Endothelial cell of umbilical vein (primary cell): ENCODE results near the gene ABT1. TPM values are rescaled to one million over a fixed set of nuclear protein-coding genes. Genes with fewer than 3 reads are reported as not detected.
"Not testable (repeated sequence)": the region's sequence is repeated elsewhere in the genome, so short reads cannot be mapped to it uniquely, and the experiment has no call there.

Source experiments
- Bru-seq: library from RNA; stranded (reverse); fragments of 400-500 nt; gene quantifications from one replicate; lab custom pipeline; 2021; lab: Mats Ljungman, UMichigan
- BruChase-seq, 2 experiments: library from RNA; stranded (reverse); fragments of 400-500 nt; gene quantifications; one replicate each; lab custom pipeline; 2021; lab: Mats Ljungman, UMichigan
- BruUV-seq: library from RNA; stranded (reverse); fragments of 400-500 nt; replicated peaks from 2 replicates; lab custom pipeline; 2021; lab: Mats Ljungman, UMichigan
- CTCF ChIA-PET: fragments of 300-600, 350-600 bp; sonication (Branson Sonifier 250); formaldehyde crosslinking; loops from one replicate; lab custom pipeline; 2021; ENCODE audit warnings: antibody characterized with exemption, inconsistent platforms; lab: Charles Lee
- POLR2A ChIA-PET: fragments of 300-600, 350-600 bp; sonication (Branson Sonifier 250); formaldehyde crosslinking; loops from one replicate; lab custom pipeline; 2021; ENCODE audit warnings: antibody characterized with exemption, inconsistent platforms; lab: Charles Lee
- DNase-seq: peaks from one replicate; pipeline ENCODE4 v3.0.0-alpha.2; 2011; ENCODE audit warnings: low read depth, low spot score
- FAIRE-seq: peaks from 2 replicates; lab custom pipeline; 2011; peaks lifted over from hg19 to GRCh38; lab: Jason Lieb, UNC
- H2AFZ ChIP-seq: 2 replicates; pipeline ENCODE4 v1.6.0; 2012; ENCODE audit warnings: low read depth, low read length, control low read depth, inconsistent platforms
- H3K27ac ChIP-seq: 2 replicates; pipeline ENCODE4 v1.5.1; 2011; ENCODE audit warnings: low read depth, mild to moderate bottlenecking, control low read depth, low read length, moderate library complexity; ENCODE audit not compliant: insufficient read depth
- H3K27me3 ChIP-seq, 2 experiments: 2 replicates each; pipeline versions ENCODE4 v1.6.0 to v1.6.1; 2011; ENCODE audit warnings: low read length in 2 of 2, mixed read lengths in 1 of 2; ENCODE audit not compliant: control insufficient read depth in 2 of 2, insufficient read depth in 2 of 2
- H3K36me3 ChIP-seq, 2 experiments: 2 replicates in 1 of 2; 3 replicates in 1 of 2; pipeline ENCODE4 v1.5.1; 2011; ENCODE audit warnings: low read length in 2 of 2, mild to moderate bottlenecking in 1 of 2, moderate library complexity in 1 of 2; ENCODE audit not compliant: control insufficient read depth in 2 of 2, insufficient read depth in 2 of 2; ENCODE audit errors: extremely low read depth in 1 of 2
- H3K4me1 ChIP-seq: 3 replicates; pipeline ENCODE4 v1.5.1; 2011; ENCODE audit warnings: mild to moderate bottlenecking, low read length; ENCODE audit not compliant: control insufficient read depth, insufficient read depth; ENCODE audit errors: extremely low read depth
- H3K4me2 ChIP-seq: 2 replicates; pipeline ENCODE4 v1.6.1; 2011; ENCODE audit warnings: low read length, control low read depth, mixed read lengths; ENCODE audit not compliant: insufficient read depth
- H3K4me3 ChIP-seq, 3 experiments: fragments of 200-600 bp in 1 of 3; sonication (generic), shearing (Covaris generic) in 1 of 3; replicated peaks in 1 of 3; 2 replicates each; pipeline ENCODE4 v1.5.1; 2011 to 2016; ENCODE audit warnings: control low read depth in 3 of 3, low read length in 3 of 3, mild to moderate bottlenecking in 2 of 3, inconsistent platforms in 1 of 3, low read depth in 1 of 3, moderate library complexity in 1 of 3; ENCODE audit not compliant: insufficient read depth in 1 of 3
- H3K79me2 ChIP-seq: 2 replicates; pipeline ENCODE4 v1.6.0; 2012; ENCODE audit warnings: low read length, inconsistent platforms; ENCODE audit not compliant: control insufficient read depth, insufficient read depth
- H3K9ac ChIP-seq: replicated peaks from 2 replicates; pipeline ENCODE3; 2011; ENCODE audit warnings: low read length, control low read depth; ENCODE audit not compliant: insufficient read depth; ENCODE audit errors: extremely low read depth
- H3K9me1 ChIP-seq: replicated peaks from 3 replicates; pipeline ENCODE4 v1.6.0; 2011; ENCODE audit warnings: mild to moderate bottlenecking, low read length; ENCODE audit not compliant: control insufficient read depth, insufficient read depth; ENCODE audit errors: extremely low read depth
- H3K9me3 ChIP-seq: replicated peaks from 2 replicates; pipeline ENCODE4 v1.5.1; 2012; ENCODE audit warnings: low read length, inconsistent platforms; ENCODE audit not compliant: control insufficient read depth, insufficient read depth
- H4K20me1 ChIP-seq: replicated peaks from 2 replicates; pipeline ENCODE3; 2011; ENCODE audit warnings: mild to moderate bottlenecking, low read length; ENCODE audit not compliant: control insufficient read depth, insufficient read depth; ENCODE audit errors: extremely low read depth
- EZH2 ChIP-seq: IDR thresholded peaks from 2 replicates; pipeline ENCODE4 v1.6.1; 2012; ENCODE audit warnings: borderline replicate concordance, low read depth, mild to moderate bottlenecking, moderate library complexity, low read length, inconsistent platforms; ENCODE audit not compliant: severe bottlenecking
- FOS ChIP-seq: IDR thresholded peaks from 2 replicates; pipeline ENCODE4 v1.6.1; 2011; ENCODE audit warnings: mild to moderate bottlenecking, low read length, moderate library complexity, borderline replicate concordance; ENCODE audit not compliant: insufficient read depth
- GATA2 ChIP-seq: IDR thresholded peaks from 2 replicates; pipeline ENCODE4 v1.7.0; 2011; ENCODE audit warnings: low read depth, mild to moderate bottlenecking, moderate library complexity, mixed read lengths, low read length; ENCODE audit not compliant: insufficient read length, insufficient read depth
- JUN ChIP-seq: IDR thresholded peaks from 2 replicates; pipeline ENCODE4 v1.6.1; 2011; ENCODE audit warnings: borderline replicate concordance, low read depth; ENCODE audit not compliant: insufficient read length, insufficient read depth
- MAX ChIP-seq: IDR thresholded peaks from 2 replicates; pipeline ENCODE4 v1.6.1; 2011; ENCODE audit not compliant: insufficient read depth, insufficient read length
- MYC ChIP-seq: IDR thresholded peaks from one replicate; pipeline ENCODE4 v1.6.1; 2011; ENCODE audit warnings: mild to moderate bottlenecking, low read depth, low read length
- POLR2A ChIP-seq: IDR thresholded peaks from 2 replicates; pipeline ENCODE4 v1.6.1; 2012; ENCODE audit warnings: low read depth, mild to moderate bottlenecking, control low read depth, low read length
- POLR2AphosphoS5 ChIP-seq: IDR thresholded peaks from 2 replicates; pipeline ENCODE4 v1.6.1; 2012; ENCODE audit warnings: low read depth, mild to moderate bottlenecking, control low read depth, low read length, moderate library complexity; ENCODE audit not compliant: insufficient read depth
- dilution Hi-C: fragments of 300-500 bp; cut with MboI; formaldehyde crosslinking; loops from one replicate; pipeline ENCODE4 v1.15.0; 2019; ENCODE audit warnings: low sequenced_read_pairs; ENCODE audit not compliant: extremely low pct_ligation_motif_present
- intact Hi-C: fragments of 100-400 bp; cut with micrococcal nuclease; formaldehyde crosslinking; loops from one replicate; pipeline ENCODE4 v1.10.0; 2022
- long read RNA-seq: library from polyadenylated mRNA; stranded (forward); transcript quantifications from one replicate; pipeline ENCODE4 v2.0.0, GENCODE V29; 2021
- polyA minus RNA-seq, 3 experiments: library from RNA; depleted of rRNA, polyadenylated mRNA; stranded (reverse); fragments of >200 nt; gene quantifications; 1 replicate in 1 of 3; 2 replicates in 2 of 3; pipeline ENCODE4 v1.2.3, GENCODE V29; 2011
- polyA plus RNA-seq, 4 experiments: library from polyadenylated mRNA; depleted of rRNA in 3 of 4; stranded (reverse) in 3 of 4; unstranded in 1 of 4; fragments of >200 nt; gene quantifications; 2 replicates each; pipeline versions ENCODE4 v1.2.1 to v1.2.3, GENCODE V29; 2011 to 2012; ENCODE audit warnings: missing spikeins in 1 of 4
- total RNA-seq: library from RNA; stranded (reverse); gene quantifications from 2 replicates; pipeline ENCODE4 v1.2.3, GENCODE V29; 2021
- TF ChIP-seq, protein P1 (sequence below), 2 donors: IDR thresholded peaks; 1 replicate in 1 of 2; 2 replicates in 1 of 2; pipeline ENCODE4 v1.5.1; 2011; ENCODE audit warnings: low read length in 2 of 2, mild to moderate bottlenecking in 2 of 2, moderate library complexity in 2 of 2, control low read depth in 1 of 2, inconsistent platforms in 1 of 2, low read depth in 1 of 2; ENCODE audit not compliant: insufficient read depth in 1 of 2; ENCODE audit errors: extremely low read depth in 1 of 2

Gene ABT1
- total RNA-seq (18.5 and 20.1 TPM in 2 replicates), polyA plus RNA-seq (22.2 and 25.8 TPM in 2 replicates), polyA minus RNA-seq (17.7 and 18.1 TPM in 2 replicates), Bru-seq, nascent RNA (percentile 85 among the genes with signal in this experiment), BruChase-seq, experiment 1, labeled RNA remaining after a 6-hour chase (percentile 77 among the genes with signal in this experiment), BruChase-seq, experiment 2, labeled RNA remaining after a 2-hour chase (percentile 92 among the genes with signal in this experiment)
- 15.3 and 19.2 TPM in 2 replicates for polyA plus RNA-seq (2011; cell fraction: cytosol; rRNA removed)
- 10.7 and 11.0 TPM in 2 replicates for polyA plus RNA-seq (2011; cell fraction: nucleus; rRNA removed)
- polyA plus RNA-seq (2012) = 12.0 and 13.5 TPM in 2 replicates
- 10.7 TPM for polyA minus RNA-seq (2011; cell fraction: cytosol; rRNA and poly(A)+ RNA removed)
- polyA minus RNA-seq (2011; cell fraction: nucleus; rRNA and poly(A)+ RNA removed) = 14.0 and 15.7 TPM in 2 replicates
- long read RNA-seq, transcript ABT1-201 (3 exons, 2,949 nt) = major isoform, 202 of 213 reads
- long read RNA-seq, partial matches to known transcripts = 9 of 213 reads
- long read RNA-seq, other reads (novel, unspliced or antisense) = 2 of 213 reads

DNA sequence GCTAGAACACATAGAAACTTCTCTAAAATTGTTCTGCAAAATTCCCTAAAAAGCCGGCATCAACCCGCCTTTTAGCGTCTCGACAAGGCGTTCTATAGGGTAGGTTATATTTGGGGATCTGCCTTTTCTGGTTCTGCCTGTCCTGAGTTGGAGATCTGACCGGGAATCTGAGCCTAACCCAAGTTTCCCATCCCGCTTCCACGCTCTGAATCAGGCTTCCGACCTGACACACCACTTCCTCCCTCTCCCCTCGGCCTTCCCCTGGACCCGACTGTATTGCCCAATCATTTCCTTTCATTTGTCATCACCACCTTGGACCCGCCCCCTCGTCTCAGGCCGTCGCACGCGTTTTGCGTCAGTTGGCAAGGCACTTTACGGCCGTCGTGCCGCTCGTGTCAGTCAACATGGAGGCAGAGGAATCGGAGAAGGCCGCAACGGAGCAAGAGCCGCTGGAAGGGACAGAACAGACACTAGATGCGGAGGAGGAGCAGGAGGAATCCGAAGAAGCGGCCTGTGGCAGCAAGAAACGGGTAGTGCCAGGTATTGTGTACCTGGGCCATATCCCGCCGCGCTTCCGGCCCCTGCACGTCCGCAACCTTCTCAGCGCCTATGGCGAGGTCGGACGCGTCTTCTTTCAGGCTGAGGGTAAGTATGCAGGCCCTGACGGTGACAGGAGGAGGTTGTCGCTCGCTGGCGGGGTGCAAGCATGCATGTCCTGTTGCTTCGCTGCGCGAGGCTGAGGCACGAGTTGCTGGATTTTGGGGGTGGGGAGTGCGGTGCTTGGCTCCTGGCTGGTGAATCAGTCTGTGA lies at the start of gene ABT1:
TSS of gene ABT1 (plus strand) at position 375 of the 810 bp plus-strand sequence. CDS start at position 405, 30 bp downstream.
- ChIA-PET CTCF (interaction anchor here (0.9 to 15.7 kb wide), 20 partner anchors 11 to 581 kb away, joined by 3 to 359 read pairs (median 8); partner anchors contain the start of gene HMGN4), POLR2A (interaction anchor here (1.6 kb wide), 1 partner anchor 255 kb away, joined by 4 read pairs; no protein-coding TSS in a partner anchor)
- peak; percentile 98 for FAIRE-seq
- peaks cover 8 to 11% of the 10 kb centered on the region in 2 experiments for H3K27me3 ChIP-seq
- H3K9me3 ChIP-seq = no peaks in the 10 kb centered on the region
- TF ChIP-seq GATA2 = peak; percentile 42
- TF ChIP-seq, protein P1, sequence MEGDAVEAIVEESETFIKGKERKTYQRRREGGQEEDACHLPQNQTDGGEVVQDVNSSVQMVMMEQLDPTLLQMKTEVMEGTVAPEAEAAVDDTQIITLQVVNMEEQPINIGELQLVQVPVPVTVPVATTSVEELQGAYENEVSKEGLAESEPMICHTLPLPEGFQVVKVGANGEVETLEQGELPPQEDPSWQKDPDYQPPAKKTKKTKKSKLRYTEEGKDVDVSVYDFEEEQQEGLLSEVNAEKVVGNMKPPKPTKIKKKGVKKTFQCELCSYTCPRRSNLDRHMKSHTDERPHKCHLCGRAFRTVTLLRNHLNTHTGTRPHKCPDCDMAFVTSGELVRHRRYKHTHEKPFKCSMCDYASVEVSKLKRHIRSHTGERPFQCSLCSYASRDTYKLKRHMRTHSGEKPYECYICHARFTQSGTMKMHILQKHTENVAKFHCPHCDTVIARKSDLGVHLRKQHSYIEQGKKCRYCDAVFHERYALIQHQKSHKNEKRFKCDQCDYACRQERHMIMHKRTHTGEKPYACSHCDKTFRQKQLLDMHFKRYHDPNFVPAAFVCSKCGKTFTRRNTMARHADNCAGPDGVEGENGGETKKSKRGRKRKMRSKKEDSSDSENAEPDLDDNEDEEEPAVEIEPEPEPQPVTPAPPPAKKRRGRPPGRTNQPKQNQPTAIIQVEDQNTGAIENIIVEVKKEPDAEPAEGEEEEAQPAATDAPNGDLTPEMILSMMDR (IDR thresholded peaks at IDR 0.05; ENCODE audit: extremely low read depth in 1 of 2, insufficient read depth in 1 of 2, low read depth in 1 of 2, low read length in 2 of 2) = no peak
- TF ChIP-seq MYC = peak; percentile 75
- peak; percentile 80 for TF ChIP-seq POLR2AphosphoS5
- peak; percentile 28 for TF ChIP-seq MAX
- TF ChIP-seq FOS = peak; percentile 82
- TF ChIP-seq POLR2A = peak; percentile 80
- peak; percentile 82 for TF ChIP-seq JUN
- TF ChIP-seq EZH2 = no peak
- dilution Hi-C loops = no loop called here
- H3K9me1 ChIP-seq = no peaks in the 10 kb centered on the region
- peaks cover 13% of the 10 kb centered on the region for H3K79me2 ChIP-seq
- peak within 1 kb of the TSS; percentile 75 for H2AFZ ChIP-seq
- H3K27ac ChIP-seq = peak within 1 kb of the TSS; percentile 80
- peak within 1 kb of the TSS; percentile 63 for H3K9ac ChIP-seq
- no peaks in the 10 kb centered on the region for H4K20me1 ChIP-seq
- H3K4me3 ChIP-seq = peak within 1 kb of the TSS; percentile 30 to 87 (median 69)
- H3K36me3 ChIP-seq = peaks cover 3 to 11% of the 10 kb centered on the region in 2 experiments
- peak within 1 kb of the TSS; percentile 80 for H3K4me2 ChIP-seq
- H3K4me1 ChIP-seq = peaks cover 18% of the 10 kb centered on the region
- BruUV-seq = no TSS peak
- peak; percentile 99 for DNase-seq
- intact Hi-C loops = loop anchor here (1.0 to 5.0 kb wide), 7 partner anchors 63 to 1296 kb away; partner anchors contain the start of gene ZNF322

DNA sequence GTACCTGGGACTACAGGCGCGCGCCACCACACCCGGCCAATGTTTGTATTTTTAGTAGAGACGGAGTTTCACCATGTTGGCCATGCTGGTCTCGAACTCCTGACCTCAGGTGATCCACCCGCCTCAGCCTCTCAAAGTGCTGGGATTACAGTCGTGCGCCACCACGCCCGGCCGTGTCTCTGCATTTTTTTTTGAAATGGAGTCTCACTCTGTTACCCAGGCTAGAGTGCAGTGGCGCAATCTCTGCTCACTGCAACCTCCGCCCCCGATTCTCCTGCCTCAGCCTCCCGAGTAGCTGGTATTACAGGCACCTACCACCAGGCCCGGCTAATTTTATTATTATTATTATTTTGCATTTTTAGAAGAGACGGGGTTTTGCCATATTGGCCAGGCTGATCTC lies 49.4 kb upstream of the ABT1 start:
- H3K4me1 ChIP-seq, H3K36me3 ChIP-seq, H3K4me2 ChIP-seq, DNase-seq, H3K9ac ChIP-seq, BruUV-seq, H2AFZ ChIP-seq, intact Hi-C loops, H3K9me3 ChIP-seq, FAIRE-seq, H3K9me1 ChIP-seq, H3K27ac ChIP-seq, H4K20me1 ChIP-seq, H3K79me2 ChIP-seq, H3K4me3 ChIP-seq, POLR2A ChIA-PET, H3K27me3 ChIP-seq: not testable (repeated sequence)
- CTCF ChIA-PET = interaction anchor here (1.1 to 1.7 kb wide), 2 partner anchors 48 to 206 kb away, joined by 3 to 6 read pairs; no protein-coding TSS in a partner anchor
- dilution Hi-C loops = loop anchor here (25.0 kb wide), 1 partner anchor 210 kb away; no protein-coding TSS in a partner anchor
